GM21528 (cell line): Measurements from ENCODE around the gene LRRC10.

Source experiments
- ATAC-seq: cut with Tn5 transposase; IDR thresholded peaks from one replicate; pipeline ENCODE4 v1.9.1; 2021; ENCODE audit warnings: mild to moderate bottlenecking, moderate library complexity; ENCODE audit not compliant: unreplicated experiment, low FRiP score

LRRC10 gene

GRCh38 chr12:69610729-69611128, at the start of gene LRRC10:
Gene LRRC10 (minus strand): TSS chr12:69610907. CDS start chr12:69610838, 69 bp downstream.
- no peak for ATAC-seq

- ATAC-seq = no peak
Observed at GRCh38 chr12:69660164-69660863, 49.6 kb upstream of the LRRC10 start.

- no peak for ATAC-seq
Observed at GRCh38 chr12:69658203-69658602, 47.5 kb upstream of the LRRC10 start.

GRCh38 chr12:69657376-69658137, 46.9 kb upstream of the LRRC10 start:
- ATAC-seq = no peak

GRCh38 chr12:69655616-69656340, 45.1 kb upstream of the LRRC10 start:
- ATAC-seq = no peak

- ATAC-seq = no peak
Observed at GRCh38 chr12:69653703-69654102, 43.0 kb upstream of the LRRC10 start.

GRCh38 chr12:69651922-69652321, 41.2 kb upstream of the LRRC10 start:
- ATAC-seq = no peak

GRCh38 chr12:69649529-69649928, 38.8 kb upstream of the LRRC10 start:
- no peak for ATAC-seq

- ATAC-seq = no peak
Observed at GRCh38 chr12:69648476-69648875, 37.8 kb upstream of the LRRC10 start.

- no peak for ATAC-seq
Observed at GRCh38 chr12:69647178-69647577, 36.5 kb upstream of the LRRC10 start.

GRCh38 chr12:69645031-69645430, 34.3 kb upstream of the LRRC10 start:
- ATAC-seq = no peak

GRCh38 chr12:69644511-69644910, 33.8 kb upstream of the LRRC10 start:
- ATAC-seq = no peak

GRCh38 chr12:69642531-69642930, 31.8 kb upstream of the LRRC10 start:
- ATAC-seq = no peak

- ATAC-seq = no peak
Observed at GRCh38 chr12:69641546-69641945, 30.8 kb upstream of the LRRC10 start.

- ATAC-seq = no peak
Observed at GRCh38 chr12:69639400-69640016, 28.8 kb upstream of the LRRC10 start.

- ATAC-seq = no peak
Observed at GRCh38 chr12:69633061-69633460, 22.4 kb upstream of the LRRC10 start.

GRCh38 chr12:69630191-69630590, 19.5 kb upstream of the LRRC10 start:
- no peak for ATAC-seq

GRCh38 chr12:69627501-69627900, 16.8 kb upstream of the LRRC10 start:
- ATAC-seq = no peak

- ATAC-seq = no peak
Observed at GRCh38 chr12:69623970-69624369, 13.3 kb upstream of the LRRC10 start.

GRCh38 chr12:69621551-69621950, 10.8 kb upstream of the LRRC10 start:
- no peak for ATAC-seq

- no peak for ATAC-seq
Observed at GRCh38 chr12:69620921-69621320, 10.2 kb upstream of the LRRC10 start.
